Measurements from ENCODE around the gene THBS3.
"Not testable (repeated sequence)": the region's sequence is repeated elsewhere in the genome, so short reads cannot be mapped to it uniquely, and the experiment has no call there.

Gene THBS3

DNA sequence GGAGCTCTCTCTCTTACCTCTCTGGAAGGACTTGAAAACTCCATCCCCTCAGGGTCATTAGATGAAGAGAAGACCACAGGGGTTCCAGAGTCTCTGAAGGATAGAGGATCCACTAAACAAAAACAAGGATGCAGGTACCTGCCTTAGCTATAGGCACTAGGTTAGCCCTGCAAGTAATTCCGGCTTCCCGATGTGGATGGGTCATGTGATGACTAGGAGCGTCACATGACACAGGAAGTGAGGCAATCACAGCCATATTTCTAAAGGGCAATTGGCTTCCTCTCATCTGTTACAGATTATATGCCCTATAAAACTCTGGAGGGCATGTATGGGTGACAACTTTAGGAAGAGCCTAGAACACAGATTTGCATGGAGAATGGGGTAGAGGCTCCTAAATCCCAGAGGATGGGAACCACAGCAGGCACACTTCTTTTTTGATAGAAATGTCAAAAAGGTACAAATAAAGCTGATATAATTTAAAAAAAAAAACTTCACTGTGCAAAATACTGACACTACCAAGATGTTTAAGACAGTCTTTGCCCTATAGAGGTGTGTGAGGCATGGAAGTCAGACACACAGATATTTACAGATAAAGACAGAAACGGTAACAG is 33.5 kb upstream of the THBS3 start:
- in situ Hi-C loops (cut with HindIII; ENCODE audit: low pct_ligation_motif_present, low pct_unique_long_range_greater_than_20kb, low sequenced_read_pairs) = no loop called here
- peak; percentile 87 for DNase-seq

DNA sequence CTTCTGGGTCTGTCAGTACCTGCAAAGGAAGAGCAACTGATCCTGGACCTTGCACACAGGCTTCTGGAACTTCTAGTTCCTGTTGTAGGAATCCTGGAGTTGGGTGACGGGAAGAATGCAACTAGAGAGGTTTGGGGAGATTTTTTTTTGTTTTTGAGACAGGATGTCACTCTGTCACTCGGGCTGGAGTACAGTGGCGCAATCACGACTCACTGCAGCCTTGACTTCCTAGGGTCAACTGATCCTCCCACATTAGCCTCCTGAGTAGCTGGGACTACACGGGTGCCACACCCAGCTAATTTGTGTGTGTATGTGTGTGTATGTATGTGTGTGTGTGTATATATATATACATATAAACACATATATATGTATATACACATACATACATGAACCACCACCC is 28.8 kb upstream of the THBS3 start:
- no peak for DNase-seq
- in situ Hi-C loops (cut with HindIII; ENCODE audit: low pct_ligation_motif_present, low pct_unique_long_range_greater_than_20kb, low sequenced_read_pairs) = no loop called here

DNA sequence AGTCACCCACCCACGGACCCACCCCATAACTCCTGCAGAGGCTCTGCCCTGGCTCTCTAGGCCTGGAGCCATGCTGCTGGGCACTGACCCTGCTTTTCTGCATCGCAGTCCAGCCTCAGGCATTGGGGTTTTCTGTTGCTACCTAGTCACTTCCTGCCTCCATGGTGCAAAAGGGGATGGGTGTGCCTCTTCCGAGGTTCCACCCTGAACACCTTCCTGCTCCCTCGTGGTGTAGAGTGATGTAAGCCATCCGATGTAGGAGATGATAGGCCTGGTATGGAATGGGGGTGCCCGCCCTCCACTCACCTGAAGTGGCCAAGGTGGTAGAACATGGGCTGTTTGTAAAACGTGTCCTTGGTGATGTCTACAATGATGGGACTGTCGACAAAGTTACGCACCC is 27.7 kb upstream of the THBS3 start:
- in situ Hi-C loops (cut with HindIII; ENCODE audit: low pct_ligation_motif_present, low pct_unique_long_range_greater_than_20kb, low sequenced_read_pairs); DNase-seq: not testable (repeated sequence)

DNA sequence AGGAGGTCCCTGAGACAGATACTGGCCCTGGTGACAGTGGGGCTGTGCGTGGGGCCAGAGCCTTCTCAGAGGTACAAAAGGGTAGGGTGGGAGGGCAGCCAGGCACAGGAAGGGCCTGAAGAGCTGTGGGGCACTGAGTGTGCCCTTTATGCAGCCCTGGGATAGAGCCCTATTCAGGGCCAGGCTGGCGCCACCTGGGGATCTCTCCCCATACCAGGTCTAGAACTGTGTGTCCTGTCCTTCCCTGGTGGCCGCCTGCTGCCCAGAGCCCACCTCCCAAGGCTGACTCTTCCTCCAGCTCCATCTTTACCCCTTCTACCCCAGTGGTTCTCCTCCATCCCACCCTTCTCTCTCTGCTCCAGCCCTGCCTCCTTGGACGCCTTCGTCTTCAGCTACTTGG is 25.8 kb upstream of the THBS3 start:
- in situ Hi-C loops (cut with HindIII; ENCODE audit: low pct_ligation_motif_present, low pct_unique_long_range_greater_than_20kb, low sequenced_read_pairs); DNase-seq: not testable (repeated sequence)

DNA sequence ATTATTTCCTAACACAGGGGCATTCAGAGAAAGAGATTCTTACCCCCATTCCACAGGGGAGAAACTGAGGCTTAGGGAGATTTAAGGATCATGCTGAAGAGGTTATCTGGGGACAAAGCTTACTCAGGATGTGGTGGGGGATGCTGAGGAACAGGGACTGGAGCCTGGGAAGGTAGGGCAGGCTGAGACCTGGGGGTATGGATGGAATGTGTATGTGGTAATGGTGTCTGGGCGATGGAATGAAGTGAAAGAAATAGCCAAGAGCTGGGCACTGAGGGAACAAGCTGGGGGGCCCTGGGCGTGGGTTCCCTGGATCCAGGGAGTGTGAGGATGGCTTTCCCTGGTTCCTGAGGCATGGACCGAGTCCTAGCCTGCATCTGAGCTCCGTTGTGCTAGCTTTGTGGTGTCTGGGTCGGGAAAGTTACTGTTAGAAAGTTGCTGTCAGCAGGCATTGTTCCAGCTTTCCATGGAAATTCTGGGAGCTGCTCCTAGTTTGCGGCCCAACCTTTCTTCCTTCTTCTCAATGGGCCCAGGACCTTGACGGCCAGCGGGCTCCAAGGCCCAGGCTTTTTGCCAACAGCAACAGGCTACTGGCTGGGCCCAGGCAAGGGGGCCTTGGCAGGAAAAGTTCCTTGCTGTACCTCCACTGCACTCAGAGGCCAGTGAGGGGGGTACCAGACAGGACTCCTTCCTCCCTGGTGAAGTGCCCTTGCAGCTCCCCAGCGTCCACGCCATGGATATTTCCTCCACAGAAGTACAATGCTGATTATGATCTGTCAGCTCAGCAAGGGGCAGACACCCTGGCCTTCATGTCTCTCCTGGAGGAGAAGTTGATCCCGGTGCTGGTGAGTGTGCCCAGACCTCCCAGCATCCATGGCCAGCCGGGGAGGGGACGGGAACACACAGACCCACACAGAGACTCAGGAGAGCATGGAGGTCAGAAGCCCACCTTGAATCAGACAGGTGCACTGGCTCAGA is 24.6 kb upstream of the THBS3 start:
- DNase-seq; in situ Hi-C loops (cut with HindIII; ENCODE audit: low pct_ligation_motif_present, low pct_unique_long_range_greater_than_20kb, low sequenced_read_pairs): not testable (repeated sequence)

DNA sequence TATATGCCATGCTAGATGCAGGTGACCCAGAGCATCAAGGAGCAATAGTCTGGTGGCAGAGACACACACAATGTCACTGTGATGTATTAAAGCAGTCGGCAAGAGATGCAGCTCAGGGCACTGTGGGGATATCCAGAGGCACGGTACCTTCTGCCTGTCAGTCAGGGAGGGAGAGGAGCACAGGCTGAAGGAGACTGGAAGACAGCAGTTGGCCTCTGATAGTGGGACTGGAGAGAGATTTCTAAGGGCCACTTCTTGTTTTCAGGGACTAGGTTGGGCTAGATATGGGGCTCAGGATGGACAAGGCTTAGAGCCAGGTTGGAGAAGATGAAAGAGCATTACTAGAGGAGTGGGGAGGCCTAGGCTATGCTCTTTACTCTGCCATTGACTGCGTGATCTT is 23.6 kb upstream of the THBS3 start:
- DNase-seq; in situ Hi-C loops (cut with HindIII; ENCODE audit: low pct_ligation_motif_present, low pct_unique_long_range_greater_than_20kb, low sequenced_read_pairs): not testable (repeated sequence)

DNA sequence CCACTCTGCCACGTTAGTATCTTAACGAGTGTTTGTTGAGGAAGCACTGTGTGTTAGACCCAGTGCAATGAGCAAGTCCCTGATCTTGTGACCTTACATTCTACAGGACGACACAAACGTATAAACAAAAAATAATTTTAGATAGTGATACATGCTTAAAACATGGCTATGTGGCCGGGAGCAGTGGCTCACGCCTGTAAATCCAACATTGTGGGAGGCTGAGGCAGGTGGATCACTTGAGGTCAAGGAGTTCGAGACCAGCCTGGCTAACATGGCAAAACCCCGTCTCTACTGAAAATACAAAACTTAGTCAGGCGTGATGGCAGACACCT is 20.4 kb upstream of the THBS3 start:
- in situ Hi-C loops (cut with HindIII; ENCODE audit: low pct_ligation_motif_present, low pct_unique_long_range_greater_than_20kb, low sequenced_read_pairs) = no loop called here
- DNase-seq = no peak

DNA sequence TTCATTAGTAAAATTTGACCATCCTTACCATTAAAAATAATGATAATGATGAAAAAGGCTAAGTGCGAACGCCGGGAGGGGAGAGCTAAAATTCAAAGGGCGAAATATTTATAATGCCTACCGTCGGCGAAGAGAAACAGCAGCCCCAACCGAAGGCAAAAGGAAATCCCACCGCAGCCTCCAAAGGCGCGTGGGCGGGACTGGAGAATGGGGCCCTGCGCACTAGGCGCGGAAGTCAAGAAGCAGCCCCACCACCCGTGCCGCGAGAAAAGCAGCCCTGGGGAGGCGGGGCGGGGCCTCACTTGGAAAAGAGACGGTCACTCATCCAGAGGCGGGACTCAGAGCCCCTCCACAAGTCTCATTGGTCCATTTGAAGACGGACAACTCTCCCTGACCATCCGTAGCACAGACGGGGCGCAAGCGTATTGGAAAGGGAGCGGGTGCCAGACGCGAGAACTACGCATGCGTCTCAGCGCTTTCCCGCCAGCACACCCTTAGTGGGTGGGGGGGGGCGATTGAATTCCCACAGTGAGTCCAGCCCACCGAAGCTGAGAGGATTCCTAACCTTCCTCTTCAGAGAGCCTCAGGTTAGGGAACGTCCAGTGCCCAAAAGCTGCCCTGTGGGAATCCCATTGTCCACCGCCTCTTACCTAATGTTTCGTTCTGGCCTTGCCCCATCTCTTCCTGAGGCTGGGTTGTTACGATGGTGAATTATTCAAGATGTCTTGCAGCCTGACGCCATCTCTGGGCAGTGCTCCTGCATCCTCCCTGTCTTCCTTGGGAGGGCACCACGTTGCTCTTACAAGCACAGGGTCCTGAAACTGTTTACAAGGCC is 19.8 kb upstream of the THBS3 start:
- in situ Hi-C loops (cut with HindIII; ENCODE audit: low pct_ligation_motif_present, low pct_unique_long_range_greater_than_20kb, low sequenced_read_pairs) = no loop called here
- DNase-seq = peak; percentile 99

DNA sequence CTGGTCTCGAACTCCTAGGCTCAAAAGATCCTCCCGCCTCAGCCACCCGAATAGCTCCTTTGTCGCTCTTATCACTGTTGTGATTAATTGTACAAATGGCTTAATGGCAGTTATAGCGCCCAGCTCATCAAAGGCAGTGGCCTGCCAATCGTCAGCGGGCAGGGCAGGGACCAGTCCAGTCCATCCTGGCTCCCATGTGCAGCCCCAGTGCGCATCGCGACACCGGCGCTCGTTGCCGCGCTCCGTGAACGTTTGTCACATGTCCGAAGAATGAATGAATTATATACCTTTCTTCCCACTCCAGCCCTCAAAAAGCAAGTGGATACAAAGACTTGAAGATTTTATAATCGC is 19.2 kb upstream of the THBS3 start:
- in situ Hi-C loops (cut with HindIII; ENCODE audit: low pct_ligation_motif_present, low pct_unique_long_range_greater_than_20kb, low sequenced_read_pairs) = no loop called here
- DNase-seq = no peak

DNA sequence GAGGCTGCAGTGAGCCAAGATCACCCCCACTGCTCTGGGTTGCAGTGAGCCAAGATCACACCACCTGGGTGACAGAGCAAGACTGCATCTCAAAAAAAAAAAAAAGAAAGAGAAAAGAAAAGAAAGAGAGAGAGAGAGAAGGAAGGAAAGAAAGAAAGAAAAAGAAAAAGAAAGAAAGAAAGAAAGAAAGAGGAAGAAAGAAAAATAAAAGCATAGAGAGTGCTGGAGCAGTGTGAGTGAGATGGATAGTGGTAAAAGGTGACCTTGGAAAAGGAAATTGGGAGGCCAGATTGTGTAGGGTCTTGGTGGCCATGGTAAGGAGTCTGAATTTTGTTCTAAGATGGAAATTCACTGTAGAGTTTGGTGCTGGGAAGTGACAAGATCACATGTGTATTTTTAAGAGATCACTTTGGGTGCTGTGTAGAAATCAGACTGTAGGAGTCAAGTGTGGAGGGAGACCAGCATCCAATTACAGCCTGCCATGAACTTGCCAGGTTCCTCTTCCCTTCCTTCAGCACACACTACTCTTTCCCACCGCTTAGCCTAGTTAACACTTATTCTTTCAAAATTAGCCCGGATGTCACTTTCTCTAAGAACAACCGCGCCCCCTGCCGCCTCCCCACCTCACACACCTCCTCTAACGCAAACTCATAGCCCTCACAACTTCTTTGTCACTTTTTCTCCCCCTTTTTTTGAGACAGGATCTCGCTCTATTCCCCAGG is 18.7 kb upstream of the THBS3 start:
- peak; percentile 90 for DNase-seq
- in situ Hi-C loops (cut with HindIII; ENCODE audit: low pct_ligation_motif_present, low pct_unique_long_range_greater_than_20kb, low sequenced_read_pairs) = no loop called here

DNA sequence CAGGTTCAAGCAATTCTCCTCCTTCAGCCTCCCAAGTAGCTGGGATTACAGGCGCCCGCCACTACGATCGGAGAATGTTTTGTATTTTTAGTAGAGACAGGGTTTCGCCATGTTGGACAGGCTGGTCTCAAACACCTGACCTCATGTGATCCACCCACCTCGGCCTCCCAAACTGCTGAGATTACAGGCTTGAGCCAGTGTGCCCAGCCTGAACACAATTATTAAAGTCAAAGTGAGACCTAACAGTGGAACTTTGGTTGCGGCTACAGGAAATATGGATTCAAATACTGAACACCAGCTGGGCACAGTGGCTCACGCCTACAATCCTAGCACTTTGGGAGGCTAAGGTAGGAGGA is 17.7 kb upstream of the THBS3 start:
- DNase-seq; in situ Hi-C loops (cut with HindIII; ENCODE audit: low pct_ligation_motif_present, low pct_unique_long_range_greater_than_20kb, low sequenced_read_pairs): not testable (repeated sequence)

DNA sequence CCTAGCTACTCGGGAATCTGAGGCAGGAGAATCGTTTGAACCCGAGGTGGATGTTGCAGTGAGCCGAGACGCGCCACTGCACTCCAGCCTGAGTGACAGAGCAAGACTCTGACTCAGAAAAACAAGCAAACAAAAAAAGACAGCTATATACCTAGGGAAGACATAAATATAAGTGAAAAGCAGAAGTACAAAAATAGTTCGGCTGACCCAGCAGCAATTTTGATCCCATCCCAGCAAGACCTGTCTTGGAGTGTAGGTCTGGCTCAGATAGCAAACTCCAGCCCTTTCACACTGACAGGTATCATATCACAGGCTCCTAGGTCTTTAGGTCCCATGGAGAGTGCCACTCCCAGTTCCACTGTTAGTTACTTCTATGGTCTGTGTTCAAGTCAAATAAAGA is 15.3 kb upstream of the THBS3 start:
- DNase-seq = no peak
- in situ Hi-C loops (cut with HindIII; ENCODE audit: low pct_ligation_motif_present, low pct_unique_long_range_greater_than_20kb, low sequenced_read_pairs) = no loop called here

DNA sequence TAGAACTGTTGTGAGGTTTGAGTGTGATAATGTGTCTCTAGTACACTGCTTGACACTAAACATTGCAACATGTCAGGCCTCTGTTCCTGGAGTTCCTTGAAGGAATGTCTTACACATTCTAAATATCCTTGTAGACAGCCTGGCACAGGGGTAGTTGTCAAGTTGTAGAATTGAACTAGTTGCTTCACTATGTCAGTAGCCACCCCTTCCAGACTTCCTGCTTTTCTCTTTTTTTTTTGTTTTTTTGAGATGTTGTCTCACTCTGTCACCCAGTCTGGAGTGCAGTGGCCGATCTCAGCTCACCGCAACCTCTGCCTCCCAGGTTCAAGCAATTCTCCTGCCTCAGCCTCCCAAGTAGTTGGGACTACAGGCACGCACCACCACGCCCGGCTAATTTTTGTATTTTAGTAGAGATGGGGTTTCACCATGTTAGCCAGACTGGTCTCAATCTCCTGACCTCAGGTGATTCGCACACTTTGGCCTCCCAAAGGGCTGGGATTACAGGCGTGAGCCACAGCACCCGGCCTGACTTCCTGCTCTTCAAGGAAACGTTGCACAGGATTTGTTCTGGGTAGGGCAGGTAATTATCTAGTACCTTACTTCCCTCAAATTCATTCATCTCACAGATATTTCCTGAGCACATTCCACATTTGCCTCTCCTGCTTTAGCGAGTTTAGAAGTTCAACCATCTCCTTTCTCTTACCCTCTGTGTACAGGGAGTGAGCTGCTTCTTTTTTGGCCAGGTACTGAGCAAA is 12.7 kb upstream of the THBS3 start:
- DNase-seq; in situ Hi-C loops (cut with HindIII; ENCODE audit: low pct_ligation_motif_present, low pct_unique_long_range_greater_than_20kb, low sequenced_read_pairs): not testable (repeated sequence)

DNA sequence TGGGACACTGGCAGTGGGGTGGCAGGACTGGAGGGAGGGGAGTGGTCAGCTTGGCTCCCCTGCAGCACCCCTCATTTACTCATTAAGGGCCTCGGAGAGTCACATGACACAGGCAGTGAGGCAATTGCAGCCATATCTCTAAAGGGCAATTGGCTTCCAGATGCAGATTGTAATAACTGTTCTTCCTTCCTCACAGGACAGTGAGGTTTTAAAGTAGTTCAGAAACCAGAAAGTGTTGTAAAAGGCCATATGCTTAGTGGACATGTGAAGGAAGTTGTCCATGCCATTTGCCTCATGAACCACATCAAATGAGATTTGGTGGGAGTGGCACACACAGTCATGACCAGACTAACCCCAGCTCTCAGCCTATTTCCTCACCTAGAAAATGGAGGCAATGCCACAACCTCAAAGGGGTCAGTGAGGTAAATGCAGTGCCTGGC is 11.9 kb upstream of the THBS3 start:
- in situ Hi-C loops (cut with HindIII; ENCODE audit: low pct_ligation_motif_present, low pct_unique_long_range_greater_than_20kb, low sequenced_read_pairs) = no loop called here
- DNase-seq = no peak

DNA sequence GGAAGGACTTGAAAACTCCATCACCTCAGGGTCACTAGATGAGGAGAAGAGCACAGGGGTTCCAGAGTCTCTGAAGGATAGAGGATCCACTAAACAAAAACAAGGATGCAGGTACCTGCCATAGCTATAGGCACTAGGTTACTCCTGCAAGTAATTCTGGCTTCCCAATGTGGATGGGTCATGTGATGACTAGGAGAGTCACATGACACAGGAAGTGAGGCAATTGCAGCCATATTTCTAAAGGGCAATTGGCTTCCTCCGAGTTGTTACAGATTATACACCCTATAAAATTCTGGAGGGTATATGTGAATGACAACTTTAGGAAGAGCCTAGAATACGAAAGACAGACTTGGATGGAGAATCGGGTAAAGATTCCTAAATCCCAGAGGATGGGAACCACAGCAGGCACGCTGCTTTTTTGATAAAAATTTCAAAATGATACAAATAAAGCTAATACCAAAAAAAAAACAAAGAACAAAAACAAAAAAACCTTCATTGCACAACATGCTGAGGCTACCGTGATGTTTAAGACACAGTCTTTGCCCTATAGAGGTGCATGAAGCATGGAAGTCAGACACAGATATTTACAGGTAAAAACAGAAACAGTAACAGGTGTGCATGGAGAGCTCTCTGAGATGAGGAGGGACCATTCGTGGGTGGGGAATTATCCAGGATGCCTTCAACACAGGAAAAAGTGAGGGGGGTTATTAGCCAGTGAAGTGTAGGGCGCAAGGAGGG is 11.3 kb upstream of the THBS3 start:
- in situ Hi-C loops (cut with HindIII; ENCODE audit: low pct_ligation_motif_present, low pct_unique_long_range_greater_than_20kb, low sequenced_read_pairs) = no loop called here
- DNase-seq = peak; percentile 37

DNA sequence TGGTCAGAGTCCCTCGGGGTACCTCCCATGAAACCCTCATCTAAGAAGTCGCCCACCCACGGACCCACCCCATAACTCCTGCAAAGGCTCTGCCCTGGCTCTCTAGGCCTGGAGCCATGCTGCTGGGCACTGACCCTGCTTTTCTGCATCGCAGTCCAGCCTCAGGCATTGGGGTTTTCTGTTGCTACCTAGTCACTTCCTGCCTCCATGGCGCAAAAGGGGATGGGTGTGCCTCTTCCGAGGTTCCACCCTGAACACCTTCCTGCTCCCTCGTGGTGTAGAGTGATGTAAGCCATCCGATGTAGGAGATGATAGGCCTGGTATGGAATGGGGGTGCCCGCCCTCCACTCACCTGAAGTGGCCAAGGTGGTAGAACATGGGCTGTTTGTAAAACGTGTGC is 7.0 kb upstream of the THBS3 start:
- DNase-seq; in situ Hi-C loops (cut with HindIII; ENCODE audit: low pct_ligation_motif_present, low pct_unique_long_range_greater_than_20kb, low sequenced_read_pairs): not testable (repeated sequence)

DNA sequence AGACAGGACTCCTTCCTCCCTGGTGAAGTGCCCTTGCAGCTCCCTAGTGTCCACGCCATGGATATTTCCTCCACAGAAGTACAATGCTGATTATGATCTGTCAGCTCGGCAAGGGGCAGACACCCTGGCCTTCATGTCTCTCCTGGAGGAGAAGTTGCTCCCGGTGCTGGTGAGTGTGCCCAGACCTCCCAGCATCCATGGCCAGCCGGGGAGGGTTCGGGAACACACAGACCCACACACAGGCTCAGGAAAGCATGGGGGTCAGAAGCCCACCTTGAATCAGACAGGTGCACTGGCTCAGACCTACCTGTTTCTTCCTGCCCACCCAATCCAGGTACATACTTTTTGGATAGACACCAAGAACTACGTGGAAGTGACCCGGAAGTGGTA is 4.3 kb upstream of the THBS3 start:
- DNase-seq; in situ Hi-C loops (cut with HindIII; ENCODE audit: low pct_ligation_motif_present, low pct_unique_long_range_greater_than_20kb, low sequenced_read_pairs): not testable (repeated sequence)

Measured in ACHN (cell line).